ENCODE results near the gene IL10RB.
"Not testable (repeated sequence)": the region's sequence is repeated elsewhere in the genome, so short reads cannot be mapped to it uniquely, and the experiment has no call there.

The IL10RB gene

DNA sequence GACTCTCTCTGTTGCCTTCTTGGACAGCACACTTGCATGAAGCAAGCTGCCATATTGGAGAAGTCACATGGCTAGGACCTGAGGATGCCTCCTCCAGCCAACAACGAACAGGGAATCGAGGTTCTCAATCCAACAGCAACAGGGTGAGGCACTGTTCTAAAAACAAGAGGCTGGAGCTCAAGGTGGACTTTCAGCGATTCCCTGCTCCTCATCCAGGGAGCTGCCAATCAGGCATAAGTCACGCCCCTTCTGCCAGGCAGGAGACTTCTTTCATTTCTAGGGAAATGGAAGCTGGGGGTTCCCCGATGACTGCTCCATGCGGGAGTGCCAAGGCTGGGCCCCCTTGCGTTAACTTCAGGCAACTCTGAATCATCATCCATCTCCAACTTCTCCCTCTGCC lies 35.9 kb downstream of the IL10RB start:
- DNase-seq (ENCODE audit: low read depth), result no peak

- DNase-seq (ENCODE audit: low read depth), result no peak
Observed at GRCh38 chr21:33302796-33303195, 36.6 kb downstream of the IL10RB start.

GRCh38 chr21:33305344-33305671 lies 39.1 kb downstream of the IL10RB start:
- DNase-seq (ENCODE audit: low read depth), result no peak

- no peak for DNase-seq (ENCODE audit: low read depth)
Observed at GRCh38 chr21:33305938-33306337, 39.8 kb downstream of the IL10RB start.

DNA sequence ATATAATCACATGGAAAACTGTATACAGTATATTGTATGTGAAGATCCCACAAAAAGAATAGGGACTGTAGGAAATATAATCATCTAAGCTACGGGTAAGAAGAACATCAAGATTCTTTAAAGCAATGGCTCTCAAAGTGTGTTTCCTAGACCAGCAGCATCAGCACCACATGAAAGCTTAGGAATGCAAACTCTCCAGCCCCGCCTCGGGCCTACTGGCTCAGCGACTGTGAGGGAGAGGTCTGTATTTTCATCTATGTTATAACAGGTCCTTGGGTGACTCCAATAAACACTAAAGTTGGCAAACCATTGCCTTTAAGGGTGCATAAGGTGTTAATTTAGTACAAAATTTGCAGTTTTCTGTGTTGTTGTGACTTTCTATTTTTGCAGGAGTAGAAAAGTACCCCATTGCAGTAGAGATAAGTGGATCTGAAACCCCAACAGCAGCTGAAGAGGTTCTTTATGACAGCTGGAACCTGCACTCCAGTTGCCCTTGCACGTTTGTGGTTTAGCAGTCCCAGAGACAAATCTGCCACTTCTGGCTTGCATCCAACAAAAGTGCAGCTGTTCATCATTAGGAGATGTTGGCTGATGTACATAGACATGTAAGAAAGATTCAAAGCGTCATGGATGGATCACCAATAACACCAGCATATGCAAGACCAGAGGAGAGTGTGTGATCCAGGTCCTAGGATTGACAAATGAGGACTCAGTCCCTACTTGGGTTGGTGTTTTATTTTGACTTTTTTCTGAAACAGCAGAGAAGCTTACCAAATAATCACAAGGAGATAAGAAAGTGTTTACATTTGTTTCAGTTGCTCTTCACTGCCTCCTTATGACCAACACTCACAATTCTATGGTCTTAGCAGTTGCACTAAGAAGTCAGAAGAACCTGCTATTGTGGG lies 42.7 kb downstream of the IL10RB start:
- peak; percentile 54 for DNase-seq (ENCODE audit: low read depth)

DNA sequence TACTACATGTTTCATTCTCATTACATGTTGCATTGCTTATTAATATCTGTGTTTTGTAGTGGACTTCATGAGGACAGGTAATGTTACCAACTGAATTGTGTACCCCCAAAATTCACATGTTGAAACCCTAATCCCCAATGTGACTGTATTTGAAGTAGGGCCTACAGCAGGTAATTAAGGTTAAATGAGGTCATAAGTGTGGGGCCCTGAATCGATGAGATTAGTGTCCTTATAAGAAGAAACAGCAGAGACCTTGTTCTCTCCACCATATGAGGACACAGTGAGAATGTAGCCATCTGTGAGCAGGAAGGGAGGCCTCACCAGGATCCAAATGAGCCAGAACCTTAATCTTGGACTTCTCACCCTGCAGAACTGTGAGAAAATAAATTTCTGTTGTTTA lies 43.6 kb downstream of the IL10RB start:
- DNase-seq (ENCODE audit: low read depth), result no peak

- DNase-seq (ENCODE audit: low read depth), result no peak
Observed at GRCh38 chr21:33312121-33312520, 46.0 kb downstream of the IL10RB start.

- DNase-seq (ENCODE audit: low read depth), result no peak
Observed at GRCh38 chr21:33313183-33313582, 47.0 kb downstream of the IL10RB start.

GRCh38 chr21:33313611-33314010 lies 47.4 kb downstream of the IL10RB start:
- DNase-seq (ENCODE audit: low read depth), result no peak

DNA sequence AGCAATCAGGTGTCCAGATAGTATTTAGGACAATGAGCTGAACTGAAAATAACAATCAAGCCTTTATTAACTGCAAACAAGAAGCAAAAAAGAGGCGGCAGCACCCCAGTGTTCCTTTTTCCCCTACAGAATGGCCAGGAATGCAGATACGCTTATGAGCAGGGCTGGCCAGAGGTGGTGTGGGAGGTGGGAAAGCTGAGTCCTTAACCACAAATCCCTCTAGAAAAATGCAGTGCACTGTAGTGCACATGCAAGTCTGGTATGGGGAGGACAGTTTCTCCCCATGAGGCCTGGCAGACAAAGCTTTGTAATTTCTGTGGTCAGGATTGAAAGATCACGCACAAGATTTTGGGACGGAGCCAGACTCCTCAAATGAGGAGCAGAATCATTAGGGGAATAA lies 47.9 kb downstream of the IL10RB start:
- DNase-seq (ENCODE audit: low read depth), result no peak

DNA sequence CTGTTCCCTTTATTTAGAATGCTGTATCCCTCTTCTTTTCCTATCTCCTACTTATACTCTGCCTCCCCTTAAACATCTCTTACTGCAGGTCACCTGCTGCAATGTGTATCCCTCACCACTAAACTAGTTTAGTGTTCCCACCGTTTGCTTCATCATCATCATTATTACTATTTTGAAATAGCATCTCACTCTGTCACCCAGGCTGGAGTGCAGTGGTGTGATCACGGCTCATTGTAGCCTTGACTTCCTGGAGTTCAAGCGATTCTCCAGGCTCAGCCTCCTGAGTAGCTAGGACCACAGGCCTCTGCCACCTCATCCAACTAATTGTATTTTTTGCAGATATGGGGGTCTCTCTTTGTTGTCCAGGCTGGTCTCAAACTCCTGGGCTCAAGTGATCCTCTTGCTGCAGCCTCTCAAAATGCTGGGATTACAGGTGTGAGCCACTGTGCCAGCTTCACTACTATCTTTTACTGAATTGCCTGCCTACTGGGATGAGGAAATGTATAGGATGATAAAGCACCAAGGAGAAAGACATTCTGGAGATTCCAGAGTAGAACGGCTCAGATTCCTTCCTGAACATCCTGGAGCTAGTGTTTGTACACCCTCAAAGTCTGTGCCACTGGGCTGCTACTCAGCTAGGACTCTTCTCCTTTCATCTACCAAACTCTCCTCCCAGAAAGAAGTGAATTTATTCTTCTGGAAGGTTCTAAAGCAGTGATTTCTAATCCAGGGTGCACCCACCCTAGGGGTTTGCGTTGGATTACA lies 50.0 kb downstream of the IL10RB start:
- DNase-seq (ENCODE audit: low read depth), result no peak

- no peak for DNase-seq (ENCODE audit: low read depth)
Observed at GRCh38 chr21:33317145-33317544, 51.0 kb downstream of the IL10RB start.

GRCh38 chr21:33317786-33318486 lies 51.8 kb downstream of the IL10RB start:
- no peak for DNase-seq (ENCODE audit: low read depth)

DNA sequence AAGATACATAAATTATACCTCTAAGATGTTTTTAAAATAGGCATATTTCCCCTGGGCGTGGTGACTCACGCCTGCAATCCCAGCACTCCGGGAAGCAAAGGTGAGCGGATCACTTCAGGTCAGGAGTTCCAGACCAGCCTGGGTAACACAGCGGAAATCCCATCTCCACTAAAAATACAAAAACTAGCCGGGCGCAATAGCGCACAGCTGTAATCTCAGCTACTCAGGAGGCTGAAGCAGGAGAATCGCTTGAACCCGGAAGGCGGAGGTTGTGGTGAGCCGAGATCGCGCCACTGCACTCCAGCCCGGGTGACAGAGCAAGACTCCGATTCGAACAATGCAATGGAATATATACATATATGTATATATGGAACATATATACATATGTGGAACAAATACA lies 54.8 kb downstream of the IL10RB start:
- DNase-seq (ENCODE audit: low read depth), result not testable (repeated sequence)

GRCh38 chr21:33323610-33324009 lies 57.4 kb downstream of the IL10RB start:
- not testable (repeated sequence) for DNase-seq (ENCODE audit: low read depth)

DNA sequence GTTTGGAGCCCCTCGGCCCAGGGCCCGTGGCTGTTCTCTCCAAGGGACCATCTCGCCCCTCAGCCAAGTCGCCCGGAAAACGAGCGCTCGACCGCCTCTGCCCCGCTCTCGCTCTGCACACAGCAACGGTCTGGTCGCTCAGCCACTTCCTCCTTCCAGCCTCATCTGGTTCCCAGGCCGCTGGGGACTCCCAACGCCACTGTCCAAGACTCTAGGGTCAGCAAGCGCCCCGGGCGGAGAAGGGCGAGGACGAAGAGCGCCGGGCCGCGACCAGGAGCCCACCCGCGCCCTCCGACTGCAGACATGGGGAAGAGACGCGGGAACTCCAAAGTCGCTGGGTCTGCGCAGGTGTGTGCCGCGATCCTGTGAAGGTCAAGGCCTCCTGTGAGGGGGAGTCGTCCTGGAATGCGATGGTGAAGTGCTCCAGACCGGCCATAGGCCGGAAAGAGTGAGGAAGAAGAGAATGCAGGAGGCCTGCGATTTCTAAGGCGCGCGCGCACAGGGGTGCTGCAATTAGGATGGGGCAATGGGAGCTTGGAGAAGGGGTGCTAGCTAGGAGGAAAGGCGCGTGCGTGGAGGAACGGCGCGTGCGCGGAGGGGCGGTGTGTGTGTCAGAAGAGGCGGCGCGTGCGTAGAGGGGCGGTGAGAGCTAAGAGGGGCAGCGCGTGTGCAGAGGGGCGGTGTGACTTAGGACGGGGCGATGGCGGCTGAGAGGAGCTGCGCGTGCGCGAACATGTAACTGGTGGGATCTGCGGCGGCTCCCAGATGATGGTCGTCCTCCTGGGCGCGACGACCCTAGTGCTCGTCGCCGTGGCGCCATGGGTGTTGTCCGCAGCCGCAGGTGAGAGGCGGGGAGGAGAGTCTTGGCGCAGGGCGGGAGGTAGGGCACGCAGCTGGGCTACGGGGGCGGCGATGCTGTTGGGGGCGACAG lies 58.4 kb downstream of the IL10RB start, which contains the start of gene IFNAR1:
TSS of gene IFNAR1 (plus strand) at position 680 of the 931 bp plus-strand sequence. CDS start at position 766, 86 bp downstream.
- peak; percentile 98 for DNase-seq (ENCODE audit: low read depth)

GRCh38 chr21:33325222-33326067 lies 59.3 kb downstream of the IL10RB start:
- peak; percentile 32 for DNase-seq (ENCODE audit: low read depth)

DNA sequence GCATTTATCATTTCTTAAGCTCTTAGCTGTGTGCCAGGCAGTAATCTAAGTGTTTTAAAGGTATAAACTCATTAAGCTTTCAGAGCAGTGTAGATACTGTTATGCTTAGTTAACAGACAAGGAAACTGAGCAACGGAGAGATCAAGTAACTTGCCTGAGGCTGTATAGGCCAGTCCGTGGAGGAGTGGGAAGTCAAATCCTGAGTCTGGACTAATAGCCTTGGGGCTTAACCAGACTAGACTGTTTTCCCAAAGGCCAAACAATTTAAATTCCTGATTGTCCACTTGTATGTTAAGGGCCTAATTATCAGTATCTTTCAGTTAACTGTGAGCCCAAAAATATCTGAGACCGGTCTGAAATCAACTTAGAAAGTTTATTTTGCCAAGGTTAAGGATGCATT lies 61.2 kb downstream of the IL10RB start:
- DNase-seq (ENCODE audit: low read depth), result no peak

GRCh38 chr21:33327792-33328433 lies 61.7 kb downstream of the IL10RB start:
- DNase-seq (ENCODE audit: low read depth), result no peak

GRCh38 chr21:33330726-33331125 lies 64.6 kb downstream of the IL10RB start:
- no peak for DNase-seq (ENCODE audit: low read depth)
